Osteoblast (primary cell): ENCODE data around the gene CCSER2. TPM values are rescaled to one million over a fixed set of nuclear protein-coding genes. Genes with fewer than 3 reads are reported as not detected.
"Not testable (repeated sequence)": the region's sequence is repeated elsewhere in the genome, so short reads cannot be mapped to it uniquely, and the experiment has no call there.

Experiments used
- DNase-seq: peaks from one replicate; pipeline ENCODE4 v3.0.0; 2011; ENCODE audit warnings: low spot score, mixed read lengths; ENCODE audit not compliant: insufficient read length; ENCODE audit errors: missing footprints
- H2AFZ ChIP-seq: 2 replicates; pipeline ENCODE4 v1.6.0; 2011; ENCODE audit warnings: mild to moderate bottlenecking, low read length
- H3K27ac ChIP-seq: 2 replicates; pipeline ENCODE4 v1.5.1; 2011; ENCODE audit warnings: mild to moderate bottlenecking, low read depth, low read length, moderate library complexity
- H3K27me3 ChIP-seq: 2 replicates; pipeline ENCODE4 v1.6.0; 2012; ENCODE audit warnings: mild to moderate bottlenecking, control low read depth, inconsistent platforms, low read length, moderate library complexity; ENCODE audit not compliant: insufficient read depth
- H3K36me3 ChIP-seq: 2 replicates; pipeline ENCODE4 v1.5.1; 2011; ENCODE audit warnings: mild to moderate bottlenecking, low read length, control low read depth, moderate library complexity; ENCODE audit not compliant: insufficient read depth
- H3K4me1 ChIP-seq: 2 replicates; pipeline ENCODE4 v1.5.1; 2011; ENCODE audit warnings: mild to moderate bottlenecking, low read length, control low read depth, moderate library complexity; ENCODE audit not compliant: insufficient read depth
- H3K4me2 ChIP-seq: 2 replicates; pipeline ENCODE4 v1.6.0; 2011; ENCODE audit warnings: mild to moderate bottlenecking, low read length; ENCODE audit not compliant: insufficient read depth
- H3K4me3 ChIP-seq: fragments of 200-600 bp; sonication (generic); 3 replicates; pipeline ENCODE4 v1.5.1; 2012; ENCODE audit warnings: mild to moderate bottlenecking, low read length, inconsistent platforms; ENCODE audit not compliant: insufficient read depth
- H3K79me2 ChIP-seq: 2 replicates; pipeline ENCODE4 v1.6.0; 2012; ENCODE audit warnings: mild to moderate bottlenecking, low read length, control low read depth, inconsistent platforms; ENCODE audit not compliant: insufficient read depth
- H3K9me3 ChIP-seq: 2 replicates; pipeline ENCODE4 v1.5.1; 2011; ENCODE audit warnings: low read depth, low read length, control low read depth
- H4K20me1 ChIP-seq: 2 replicates; pipeline ENCODE4 v1.6.0; 2012; ENCODE audit warnings: mild to moderate bottlenecking, low read length, control low read depth; ENCODE audit not compliant: insufficient read depth
- CTCF ChIP-seq: IDR thresholded peaks from 2 replicates; pipeline ENCODE4 v1.5.1; 2011; ENCODE audit warnings: mild to moderate bottlenecking, low read depth, low read length, moderate library complexity; ENCODE audit errors: extremely low read depth
- total RNA-seq: library from RNA; depleted of rRNA; stranded (reverse); fragments of >200 nt; gene quantifications from 2 replicates; pipeline ENCODE4 v1.2.3, GENCODE V29; 2012

Gene CCSER2
- total RNA-seq, 1 donor: 58.3 TPM

- Histone ChIP-seq H3K27me3 (no peaks in the 10 kb centered on the region), H3K79me2 (peaks cover 87% of the 10 kb centered on the region), H3K4me2 (no peak overlapping the region), H3K27ac (no peak overlapping the region), H3K4me1 (peaks cover 15% of the 10 kb centered on the region), H4K20me1 (peaks cover 24% of the 10 kb centered on the region), H3K4me3 (no peak overlapping the region), H3K36me3 (no peaks in the 10 kb centered on the region), H3K9me3 (no peaks in the 10 kb centered on the region), H2AFZ (no peak overlapping the region)
- no peak for DNase-seq
- no peak for TF ChIP-seq CTCF
Measured at GRCh38 chr10:84341983-84342382, 13.6 kb downstream of the CCSER2 start.

- peaks cover 85% of the 10 kb centered on the region for H3K79me2 ChIP-seq
- H3K4me2 ChIP-seq: no peak overlapping the region
- no peak for TF ChIP-seq CTCF
Measured at GRCh38 chr10:84342584-84342983, 14.2 kb downstream of the CCSER2 start.

GRCh38 chr10:84343831-84344230, 15.4 kb downstream of the CCSER2 start:
- no peak for TF ChIP-seq CTCF
- Histone ChIP-seq H3K27ac (no peak overlapping the region), H3K79me2 (peaks cover 75% of the 10 kb centered on the region), H3K4me1 (peaks cover 8% of the 10 kb centered on the region), H3K4me2 (no peak overlapping the region), H2AFZ (no peak overlapping the region), H3K4me3 (no peak overlapping the region), H3K36me3 (no peaks in the 10 kb centered on the region), H3K9me3 (no peaks in the 10 kb centered on the region), H3K27me3 (no peaks in the 10 kb centered on the region), H4K20me1 (peaks cover 15% of the 10 kb centered on the region)
- no peak for DNase-seq

More at GRCh38 chr10:84342584-84342983, 14.2 kb downstream of the CCSER2 start:
- Histone ChIP-seq H2AFZ (no peak overlapping the region), H3K27ac (no peak overlapping the region), H3K4me3 (no peak overlapping the region), H3K9me3 (no peaks in the 10 kb centered on the region), H3K4me1 (peaks cover 9% of the 10 kb centered on the region), H3K27me3 (no peaks in the 10 kb centered on the region), H4K20me1 (peaks cover 17% of the 10 kb centered on the region), H3K36me3 (no peaks in the 10 kb centered on the region)
- no peak for DNase-seq

- H3K27me3 ChIP-seq: no peaks in the 10 kb centered on the region
- peaks cover 19% of the 10 kb centered on the region for H4K20me1 ChIP-seq
- no peak overlapping the region for H3K27ac ChIP-seq
- no peak for TF ChIP-seq CTCF
- H3K4me2 ChIP-seq: no peak overlapping the region
- DNase-seq: no peak
- peaks cover 14% of the 10 kb centered on the region for H3K4me1 ChIP-seq
- no peaks in the 10 kb centered on the region for H3K36me3 ChIP-seq
- no peaks in the 10 kb centered on the region for H3K9me3 ChIP-seq
- H3K4me3 ChIP-seq: no peak overlapping the region
- peaks cover 72% of the 10 kb centered on the region for H3K79me2 ChIP-seq
- H2AFZ ChIP-seq: no peak overlapping the region
Measured at GRCh38 chr10:84344526-84344925, 16.1 kb downstream of the CCSER2 start.

GRCh38 chr10:84347575-84348002, 19.2 kb downstream of the CCSER2 start:
- Histone ChIP-seq H4K20me1 (peaks cover 10% of the 10 kb centered on the region), H3K79me2 (peaks cover 72% of the 10 kb centered on the region), H3K4me1 (peaks cover 14% of the 10 kb centered on the region)
- not testable (repeated sequence) for H3K27me3 ChIP-seq, DNase-seq, H3K4me2 ChIP-seq, H3K36me3 ChIP-seq, H3K9me3 ChIP-seq, H3K4me3 ChIP-seq, H3K27ac ChIP-seq, H2AFZ ChIP-seq
